Activated T-cell treated with anti-CD3 and anti-CD28 coated beads, Interleukin-2, amount 50 U/mL, for 24 hours (primary cell): ENCODE results near the gene UGT2A3.
"Not testable (repeated sequence)": the region's sequence is repeated elsewhere in the genome, so short reads cannot be mapped to it uniquely, and the experiment has no call there.

ENCODE experiments used
- DNase-seq: peaks from one replicate; pipeline ENCODE4 v3.0.0-alpha.2; 2020
- H3K27ac Mint-ChIP-seq: 2 replicates; pipeline ENCODE4 v1.8.0; 2020; ENCODE audit warnings: mild to moderate bottlenecking, mixed read lengths
- H3K27me3 Mint-ChIP-seq: 2 replicates; pipeline ENCODE4 v1.8.0; 2020; ENCODE audit warnings: mixed read lengths
- H3K36me3 Mint-ChIP-seq: 2 replicates; pipeline ENCODE4 v1.8.0; 2020; ENCODE audit warnings: low read depth, mixed read lengths
- H3K4me1 Mint-ChIP-seq: 2 replicates; pipeline ENCODE4 v1.8.0; 2020; ENCODE audit warnings: low read depth, mixed read lengths
- H3K4me3 Mint-ChIP-seq: 2 replicates; pipeline ENCODE4 v1.8.0; 2020; ENCODE audit warnings: mild to moderate bottlenecking, moderate library complexity, mixed read lengths
- H3K9me3 Mint-ChIP-seq: 2 replicates; pipeline ENCODE4 v1.8.0; 2020; ENCODE audit warnings: mixed read lengths

Gene UGT2A3

DNA sequence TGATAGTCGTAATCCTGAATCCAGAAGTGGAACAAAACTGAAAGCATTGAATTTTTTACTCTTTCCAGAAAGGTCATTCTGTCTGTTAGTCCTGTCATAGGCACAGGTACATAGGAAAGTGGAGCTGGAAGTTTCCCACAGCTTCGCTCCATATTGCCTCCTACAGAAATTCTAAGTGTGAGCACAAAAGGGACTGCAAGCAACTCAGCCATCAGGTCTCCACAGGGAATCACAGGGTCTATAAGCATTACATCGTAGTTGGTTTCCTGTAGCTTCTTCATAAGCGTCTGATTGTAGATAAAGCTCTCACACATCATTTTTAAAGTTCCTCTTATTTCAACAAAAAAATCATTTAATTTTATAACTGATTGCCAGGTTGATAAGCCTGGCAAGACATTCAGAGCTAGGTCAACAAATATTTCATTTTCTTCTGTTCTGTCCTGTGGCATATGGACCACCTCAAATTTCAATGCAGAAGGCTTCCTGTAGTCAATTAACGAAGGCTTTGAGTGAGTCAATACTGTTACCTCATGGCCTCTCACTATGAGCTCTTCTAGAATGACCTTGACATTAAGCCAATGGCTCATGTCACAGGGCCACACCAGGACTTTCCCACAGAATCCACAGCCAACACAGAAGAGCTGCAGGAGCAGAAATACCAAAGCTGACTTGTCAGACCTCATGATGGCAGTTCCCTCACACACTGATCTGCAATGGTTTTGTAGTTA lies at the start of gene UGT2A3:
TSS of gene UGT2A3 (minus strand) at position 727 of the 728 bp plus-strand sequence. CDS start at position 683, 44 bp downstream.
- Mint-ChIP-seq H3K4me1 (no peaks in the 10 kb centered on the region), H3K9me3 (no peaks in the 10 kb centered on the region), H3K4me3 (no peak within 1 kb of the TSS), H3K27ac (no peak within 1 kb of the TSS), H3K36me3 (no peaks in the 10 kb centered on the region), H3K27me3 (no peaks in the 10 kb centered on the region)
- DNase-seq: no peak

DNA sequence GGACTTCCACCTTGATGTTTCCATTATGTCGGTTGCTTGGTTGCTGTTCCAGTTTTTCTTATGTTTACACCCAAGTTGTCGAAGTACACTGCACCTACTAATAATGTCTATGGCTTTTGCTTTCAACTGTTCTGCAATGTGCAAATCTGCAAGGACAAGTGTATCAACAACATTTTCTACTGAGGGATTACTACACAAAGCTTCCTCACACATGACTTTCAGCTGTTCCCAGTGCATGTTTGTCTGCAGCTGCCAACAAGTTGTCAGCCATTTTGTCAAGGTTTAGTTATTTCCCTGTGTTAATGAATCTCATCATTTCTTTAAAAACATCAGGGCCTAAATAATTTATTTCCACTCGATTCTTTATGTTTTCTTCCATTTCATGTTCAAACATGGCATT lies 45.4 kb upstream of the UGT2A3 start:
- DNase-seq: no peak
- Mint-ChIP-seq H3K9me3 (no peaks in the 10 kb centered on the region), H3K4me1 (no peaks in the 10 kb centered on the region), H3K27ac (no peak overlapping the region), H3K27me3 (no peaks in the 10 kb centered on the region), H3K36me3 (no peaks in the 10 kb centered on the region), H3K4me3 (no peak overlapping the region)

DNA sequence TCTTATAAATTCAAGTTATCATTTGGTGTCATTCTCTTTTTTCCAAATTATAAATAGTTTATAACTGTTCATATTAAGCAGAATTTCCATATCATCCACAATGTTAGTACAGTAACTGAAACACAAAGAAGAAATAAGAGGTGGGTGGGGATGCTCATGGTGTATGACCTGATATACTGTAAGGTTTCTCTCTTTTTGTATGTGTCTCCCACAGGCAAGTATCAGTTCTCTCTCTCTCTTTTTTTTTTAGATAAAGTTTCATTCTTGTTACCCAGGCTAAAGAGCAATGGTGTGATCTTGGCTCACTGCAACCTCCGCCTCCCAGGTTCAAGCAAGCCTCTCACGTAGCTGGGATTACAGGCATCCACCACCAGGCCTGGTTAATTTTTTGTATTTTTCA lies 43.7 kb upstream of the UGT2A3 start:
- no peaks in the 10 kb centered on the region for H3K9me3 Mint-ChIP-seq
- H3K27ac Mint-ChIP-seq: no peak overlapping the region
- no peak for DNase-seq
- H3K27me3 Mint-ChIP-seq: no peaks in the 10 kb centered on the region
- no peaks in the 10 kb centered on the region for H3K36me3 Mint-ChIP-seq
- H3K4me1 Mint-ChIP-seq: no peaks in the 10 kb centered on the region
- no peak overlapping the region for H3K4me3 Mint-ChIP-seq

DNA sequence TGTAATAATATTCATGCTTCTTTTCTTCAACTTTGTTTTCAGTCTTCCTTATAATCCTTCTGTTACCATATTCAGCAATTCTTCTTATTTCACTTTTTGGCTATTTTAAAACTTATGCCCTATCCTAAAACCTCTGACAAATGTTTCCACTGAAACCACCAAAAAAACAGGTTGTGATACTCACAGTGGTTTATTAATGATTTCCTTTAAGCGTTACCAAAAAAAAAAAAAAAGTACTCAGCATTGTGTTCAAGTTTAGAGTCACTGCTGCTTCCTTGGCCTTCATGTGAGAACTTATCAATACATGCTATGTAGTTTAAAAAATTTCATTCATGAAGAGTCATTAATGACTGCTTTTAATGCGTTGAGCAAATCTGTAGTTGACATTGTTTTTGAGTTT lies 35.4 kb upstream of the UGT2A3 start:
- DNase-seq: no peak
- Mint-ChIP-seq H3K27me3 (no peaks in the 10 kb centered on the region), H3K4me3 (no peak overlapping the region), H3K27ac (no peak overlapping the region), H3K4me1 (no peaks in the 10 kb centered on the region), H3K36me3 (no peaks in the 10 kb centered on the region), H3K9me3 (peaks cover 20% of the 10 kb centered on the region)

DNA sequence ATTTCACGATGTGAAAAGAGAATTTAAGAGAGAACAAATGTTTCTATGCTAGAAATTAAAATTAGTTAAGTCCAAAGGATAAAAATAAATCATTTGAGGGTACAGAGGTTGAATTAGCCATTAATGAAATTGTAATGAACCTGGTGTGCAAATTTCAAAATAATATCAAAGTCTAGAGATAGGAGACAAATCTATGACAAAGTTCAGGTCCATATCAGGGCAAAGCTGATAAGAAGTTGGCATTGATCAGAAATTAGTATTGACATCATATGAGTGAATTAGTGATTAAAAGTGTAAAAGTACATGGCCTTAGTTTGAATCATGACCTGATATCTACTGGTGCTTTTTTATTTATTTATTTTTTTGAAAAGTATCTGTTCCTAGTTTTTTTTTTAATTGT lies 33.8 kb upstream of the UGT2A3 start:
- Mint-ChIP-seq H3K27ac (no peak overlapping the region), H3K4me1 (no peaks in the 10 kb centered on the region), H3K27me3 (no peaks in the 10 kb centered on the region), H3K9me3 (peaks cover 20% of the 10 kb centered on the region), H3K4me3 (no peak overlapping the region), H3K36me3 (no peaks in the 10 kb centered on the region)
- DNase-seq: no peak

DNA sequence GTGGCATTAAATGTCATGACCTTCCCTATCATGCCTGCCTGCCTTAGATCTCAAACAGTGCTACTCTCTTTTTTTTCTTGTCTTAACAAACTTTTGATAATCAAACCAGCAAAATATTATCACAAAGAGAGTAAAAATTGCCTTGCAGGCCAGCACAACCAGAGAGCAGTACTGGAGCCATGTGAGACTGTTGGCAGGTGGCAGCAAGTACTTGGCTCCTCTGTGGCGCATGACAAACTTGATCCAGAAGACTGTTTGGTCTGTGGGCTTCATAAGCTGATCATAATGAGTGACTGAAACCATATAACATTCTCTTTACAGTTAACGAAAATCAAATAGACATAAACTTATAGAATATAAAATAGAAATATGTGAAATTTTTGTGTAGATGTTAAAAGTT lies 33.3 kb upstream of the UGT2A3 start:
- Mint-ChIP-seq H3K27ac (no peak overlapping the region), H3K36me3 (no peaks in the 10 kb centered on the region)

DNA sequence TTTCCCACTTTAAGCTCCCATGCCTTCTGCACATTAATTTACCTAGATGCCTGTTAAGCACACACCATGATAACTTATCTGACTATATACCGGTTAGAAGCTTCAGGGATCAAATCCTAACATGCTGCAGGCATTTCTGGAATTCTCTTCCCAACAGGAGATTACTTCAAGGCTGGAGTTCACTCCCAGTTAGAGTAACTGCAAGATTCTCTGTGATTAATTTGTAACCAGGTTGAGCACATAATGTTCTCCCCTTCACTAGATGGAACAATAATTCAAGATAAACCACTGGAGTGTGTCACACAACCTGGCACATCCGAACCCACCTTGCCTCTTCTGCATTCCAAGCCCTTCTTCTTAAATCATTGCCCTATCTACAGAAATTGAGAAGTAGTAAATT lies 11.8 kb upstream of the UGT2A3 start:
- Mint-ChIP-seq H3K27ac (no peak overlapping the region), H3K4me3 (no peak overlapping the region), H3K36me3 (no peaks in the 10 kb centered on the region), H3K9me3 (peaks cover 3% of the 10 kb centered on the region), H3K4me1 (no peaks in the 10 kb centered on the region), H3K27me3 (no peaks in the 10 kb centered on the region)
- no peak for DNase-seq

More for the DNA sequence above, 33.3 kb upstream of the UGT2A3 start:
- Mint-ChIP-seq H3K27me3 (no peaks in the 10 kb centered on the region), H3K4me1 (no peaks in the 10 kb centered on the region), H3K9me3 (peaks cover 20% of the 10 kb centered on the region), H3K4me3 (no peak overlapping the region)
- DNase-seq: no peak

DNA sequence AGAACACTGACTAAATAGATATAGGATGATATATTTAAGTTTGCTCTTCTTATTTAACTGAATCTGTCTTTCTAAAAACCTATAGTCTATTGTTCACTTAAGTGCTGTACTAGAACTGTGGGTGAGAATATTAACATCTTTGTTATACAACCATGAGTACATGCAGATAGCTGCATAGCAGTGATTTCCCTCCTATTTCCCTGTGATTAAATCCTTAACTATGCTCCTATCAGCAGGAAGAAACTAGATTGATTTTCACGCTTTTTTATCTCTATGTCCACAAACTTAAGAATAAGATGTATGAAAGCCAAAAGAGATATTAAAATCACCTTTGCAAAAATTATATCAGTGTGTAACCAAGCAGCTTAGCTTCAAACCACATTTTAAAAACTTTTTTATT lies 11.3 kb upstream of the UGT2A3 start:
- no peak for DNase-seq
- Mint-ChIP-seq H3K4me1 (no peaks in the 10 kb centered on the region), H3K36me3 (no peaks in the 10 kb centered on the region), H3K27me3 (no peaks in the 10 kb centered on the region), H3K4me3 (no peak overlapping the region), H3K9me3 (peaks cover 1% of the 10 kb centered on the region), H3K27ac (no peak overlapping the region)

DNA sequence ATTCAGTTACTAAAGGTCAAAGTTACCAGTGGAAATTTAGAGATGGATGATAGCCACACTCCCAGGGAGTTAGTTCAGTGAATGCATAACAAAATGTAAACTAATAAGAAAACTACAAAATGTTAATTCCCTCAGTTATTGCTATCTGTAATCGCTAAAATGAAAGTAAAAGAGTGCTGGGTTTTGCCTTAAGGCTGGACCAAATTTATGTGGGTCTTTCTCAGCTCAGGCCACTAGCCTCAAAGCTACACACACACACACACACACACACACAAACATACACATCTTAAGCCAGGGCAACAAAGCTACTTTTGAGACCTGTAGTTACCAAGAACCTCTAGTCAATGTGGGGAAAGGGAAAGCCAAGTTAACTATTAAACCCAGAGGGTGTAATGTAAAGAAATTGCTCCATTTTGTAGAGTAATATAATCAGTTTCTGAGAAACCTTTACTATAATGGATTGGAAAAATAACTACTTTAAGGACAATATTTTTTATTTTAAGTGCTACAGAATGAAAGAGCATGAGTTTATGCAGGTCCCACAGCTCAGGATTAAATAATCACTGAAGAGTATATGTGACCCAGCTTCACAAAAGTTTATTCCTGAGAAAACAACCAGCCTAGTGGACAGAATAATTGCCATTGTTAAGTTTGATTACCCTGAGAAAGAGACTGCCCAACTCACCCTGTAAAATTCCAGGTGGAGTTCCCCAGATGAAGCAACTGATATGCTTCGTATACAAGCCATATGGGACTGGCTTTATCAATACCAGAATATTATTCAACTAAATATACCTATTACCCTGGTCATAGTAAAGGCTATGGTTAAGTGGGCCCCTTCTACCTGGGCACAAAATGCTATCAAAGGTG lies 8.9 kb upstream of the UGT2A3 start:
- Mint-ChIP-seq H3K4me1 (no peaks in the 10 kb centered on the region), H3K27me3 (no peaks in the 10 kb centered on the region), H3K36me3 (no peaks in the 10 kb centered on the region), H3K4me3 (no peak overlapping the region), H3K9me3 (no peaks in the 10 kb centered on the region), H3K27ac (no peak overlapping the region)
- no peak for DNase-seq

DNA sequence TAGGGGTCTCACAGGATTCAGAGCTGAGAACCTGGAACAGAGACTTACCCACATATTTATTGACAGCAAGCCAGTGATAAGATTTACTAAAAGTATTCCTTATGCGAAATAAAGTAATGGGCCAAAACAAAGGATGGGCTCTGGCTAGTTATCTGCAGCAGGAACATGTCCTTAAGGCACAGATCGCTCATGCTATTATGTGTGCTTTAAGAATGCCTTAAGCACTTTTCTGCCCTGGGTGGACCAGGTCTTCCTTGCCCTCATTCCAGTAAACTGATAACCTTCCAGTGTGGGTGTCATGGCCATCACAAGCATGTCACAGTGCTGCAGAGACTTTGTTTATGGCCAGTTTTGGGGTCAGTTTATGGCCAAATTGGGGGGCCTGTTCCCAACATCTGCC lies 7.5 kb upstream of the UGT2A3 start:
- not testable (repeated sequence) for H3K4me1 Mint-ChIP-seq, H3K27ac Mint-ChIP-seq

DNA sequence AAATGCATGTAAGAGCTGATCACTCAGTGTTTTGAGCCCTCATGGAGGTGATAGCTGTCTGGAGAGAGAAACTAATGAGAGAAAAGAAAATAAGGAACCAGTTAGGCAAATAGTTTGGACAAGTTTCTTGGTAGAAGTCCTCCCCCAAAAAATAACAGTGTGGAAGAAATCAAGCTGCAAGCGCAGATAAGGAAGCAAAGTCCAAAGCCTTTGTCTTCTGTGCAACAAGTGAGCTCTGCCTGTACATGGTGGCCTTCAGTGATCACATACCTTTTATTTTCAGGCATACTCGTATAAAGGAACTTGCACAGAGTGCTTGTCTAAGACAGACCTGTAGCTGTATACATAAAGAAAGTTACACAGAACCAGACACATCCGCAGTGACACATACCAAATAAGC lies 2.5 kb upstream of the UGT2A3 start:
- Mint-ChIP-seq H3K27ac (no peak overlapping the region), H3K9me3 (no peaks in the 10 kb centered on the region), H3K36me3 (no peaks in the 10 kb centered on the region), H3K27me3 (no peaks in the 10 kb centered on the region), H3K4me3 (no peak overlapping the region), H3K4me1 (no peaks in the 10 kb centered on the region)
- DNase-seq: no peak

More for the DNA sequence above, 7.5 kb upstream of the UGT2A3 start:
- not testable (repeated sequence) for H3K9me3 Mint-ChIP-seq, H3K36me3 Mint-ChIP-seq, DNase-seq, H3K27me3 Mint-ChIP-seq, H3K4me3 Mint-ChIP-seq

DNA sequence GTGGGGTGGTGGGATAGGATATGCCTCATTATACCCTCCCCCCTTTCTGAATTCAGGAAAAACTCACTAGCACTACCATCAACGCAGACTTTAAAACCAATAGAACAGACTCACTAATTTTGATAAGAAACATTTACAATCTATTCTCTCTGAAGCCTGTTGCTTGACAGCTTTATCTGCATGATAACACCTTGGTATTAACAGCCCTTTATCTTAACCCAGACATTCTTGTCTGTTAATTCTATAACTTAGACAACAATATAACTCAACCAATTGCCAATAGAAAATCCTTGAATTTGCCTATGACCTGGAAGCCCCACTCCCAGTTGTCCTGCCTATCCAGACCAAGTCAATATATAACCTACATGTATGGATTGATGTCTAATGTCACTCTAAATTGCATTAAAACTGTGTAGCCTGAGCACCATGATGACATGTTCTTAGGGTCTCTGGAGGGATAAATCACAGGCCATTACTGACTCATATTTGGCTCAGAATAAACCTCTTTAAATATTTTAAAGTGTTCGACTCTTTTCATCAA lies 1.5 kb upstream of the UGT2A3 start:
- no peak for DNase-seq
- no peaks in the 10 kb centered on the region for H3K9me3 Mint-ChIP-seq
- no peaks in the 10 kb centered on the region for H3K36me3 Mint-ChIP-seq
- H3K4me3 Mint-ChIP-seq: no peak overlapping the region
- no peak overlapping the region for H3K27ac Mint-ChIP-seq
- H3K27me3 Mint-ChIP-seq: no peaks in the 10 kb centered on the region
- no peaks in the 10 kb centered on the region for H3K4me1 Mint-ChIP-seq

DNA sequence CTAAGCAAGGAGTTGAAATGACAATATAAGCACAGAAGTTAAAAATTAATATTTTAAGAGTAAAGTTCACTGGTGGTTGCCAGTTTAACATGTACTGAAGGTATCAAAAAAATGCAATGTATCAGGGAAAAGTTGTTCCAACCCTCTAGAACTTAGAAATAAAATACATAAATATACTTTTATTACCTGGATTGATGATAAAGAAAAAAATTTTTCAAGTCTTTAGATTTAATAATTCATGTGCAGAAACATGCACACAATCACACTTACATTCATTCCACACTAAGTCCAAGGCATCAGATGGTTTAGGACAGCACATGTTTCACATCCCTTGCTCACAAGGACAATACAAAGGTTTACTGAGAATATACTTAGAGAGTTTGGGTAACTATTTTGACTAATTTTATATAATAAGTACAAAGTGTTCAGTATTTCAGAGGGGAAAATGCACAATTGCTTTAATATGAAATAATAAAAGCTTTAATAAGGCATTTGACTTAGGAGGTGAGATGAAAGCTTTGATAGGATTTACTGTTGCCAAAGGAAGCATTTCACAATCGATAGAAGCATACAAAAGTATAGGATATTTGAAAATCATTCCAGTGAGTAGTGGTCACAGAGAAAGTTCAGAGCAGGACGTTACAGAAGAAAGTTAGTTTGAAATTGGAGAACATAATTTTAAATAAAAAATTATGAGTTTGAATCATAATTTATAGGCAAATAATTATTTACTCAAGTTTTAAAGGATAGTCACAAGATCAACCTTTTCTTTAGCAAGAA lies 392 bp upstream of the UGT2A3 start:
- no peak overlapping the region for H3K27ac Mint-ChIP-seq
- no peaks in the 10 kb centered on the region for H3K4me1 Mint-ChIP-seq
- H3K27me3 Mint-ChIP-seq: no peaks in the 10 kb centered on the region
- no peak overlapping the region for H3K4me3 Mint-ChIP-seq
- no peaks in the 10 kb centered on the region for H3K9me3 Mint-ChIP-seq
- H3K36me3 Mint-ChIP-seq: no peaks in the 10 kb centered on the region
- DNase-seq: no peak

DNA sequence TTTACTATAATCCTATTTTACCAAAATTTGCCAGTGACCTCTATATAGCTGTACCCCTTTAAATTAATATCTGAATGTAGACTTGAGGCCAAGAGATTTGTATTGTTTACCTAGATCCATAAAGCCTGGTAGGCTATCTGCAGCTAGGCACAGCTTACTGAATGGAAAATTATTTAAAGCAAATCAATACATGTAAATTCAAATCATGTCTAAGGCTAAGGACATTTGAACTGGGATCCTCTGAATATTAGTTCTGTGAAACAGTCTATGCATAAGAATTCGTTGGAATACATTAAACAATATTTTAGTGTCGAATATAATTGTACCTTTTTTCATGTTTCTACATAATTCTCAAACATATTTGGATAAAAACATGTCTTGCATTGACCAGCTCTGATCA lies 1.6 kb downstream of the UGT2A3 start:
- H3K27me3 Mint-ChIP-seq: no peaks in the 10 kb centered on the region
- no peaks in the 10 kb centered on the region for H3K4me1 Mint-ChIP-seq
- H3K4me3 Mint-ChIP-seq: no peak overlapping the region
- no peaks in the 10 kb centered on the region for H3K9me3 Mint-ChIP-seq
- no peaks in the 10 kb centered on the region for H3K36me3 Mint-ChIP-seq
- DNase-seq: no peak
- H3K27ac Mint-ChIP-seq: no peak overlapping the region
